Esophagus muscularis mucosa (tissue), 3 donors: ENCODE measurements around the gene SLC5A8.

Experiments used
- EP300 ChIP-seq: sonication (generic); formaldehyde crosslinking; IDR thresholded peaks from one replicate; pipeline ENCODE4 v1.6.1; 2017; ENCODE audit warnings: antibody characterized with exemption
- TF ChIP-seq, protein P1 (sequence below), 3 experiments: fragments of 200-600 bp in 2 of 3; fragments of 450-650 bp in 1 of 3; sonication (generic) in 2 of 3; IDR thresholded peaks; one replicate each; pipeline ENCODE4 v1.5.1; 2017 to 2019; ENCODE audit warnings: antibody characterized with exemption in 3 of 3, mild to moderate bottlenecking in 2 of 3, moderate library complexity in 1 of 3

DNA sequence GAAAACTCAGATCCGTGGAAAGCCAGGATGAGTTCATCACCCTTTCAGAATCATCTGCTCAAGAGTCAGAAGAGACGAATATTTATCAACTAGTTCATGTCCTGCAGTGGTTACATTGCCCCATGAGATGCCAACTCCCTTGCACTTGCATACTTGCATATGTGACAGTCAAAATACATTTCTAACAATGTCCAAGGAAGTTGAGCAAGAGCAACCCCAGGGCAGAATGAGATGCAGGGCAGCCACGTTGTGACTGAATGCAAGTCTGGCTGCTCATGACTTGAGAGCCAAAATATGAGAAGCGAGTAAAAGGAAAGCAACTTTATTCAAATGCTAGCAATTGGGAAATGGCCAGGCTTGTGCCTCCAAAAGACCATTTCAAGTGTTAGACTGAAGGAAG lies 46.2 kb upstream of the SLC5A8 start:
- TF ChIP-seq, protein P1, sequence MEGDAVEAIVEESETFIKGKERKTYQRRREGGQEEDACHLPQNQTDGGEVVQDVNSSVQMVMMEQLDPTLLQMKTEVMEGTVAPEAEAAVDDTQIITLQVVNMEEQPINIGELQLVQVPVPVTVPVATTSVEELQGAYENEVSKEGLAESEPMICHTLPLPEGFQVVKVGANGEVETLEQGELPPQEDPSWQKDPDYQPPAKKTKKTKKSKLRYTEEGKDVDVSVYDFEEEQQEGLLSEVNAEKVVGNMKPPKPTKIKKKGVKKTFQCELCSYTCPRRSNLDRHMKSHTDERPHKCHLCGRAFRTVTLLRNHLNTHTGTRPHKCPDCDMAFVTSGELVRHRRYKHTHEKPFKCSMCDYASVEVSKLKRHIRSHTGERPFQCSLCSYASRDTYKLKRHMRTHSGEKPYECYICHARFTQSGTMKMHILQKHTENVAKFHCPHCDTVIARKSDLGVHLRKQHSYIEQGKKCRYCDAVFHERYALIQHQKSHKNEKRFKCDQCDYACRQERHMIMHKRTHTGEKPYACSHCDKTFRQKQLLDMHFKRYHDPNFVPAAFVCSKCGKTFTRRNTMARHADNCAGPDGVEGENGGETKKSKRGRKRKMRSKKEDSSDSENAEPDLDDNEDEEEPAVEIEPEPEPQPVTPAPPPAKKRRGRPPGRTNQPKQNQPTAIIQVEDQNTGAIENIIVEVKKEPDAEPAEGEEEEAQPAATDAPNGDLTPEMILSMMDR (IDR thresholded peaks at IDR 0.05): no peak
- TF ChIP-seq EP300: no peak
